GM12891 (cell line): Measurements from ENCODE around the gene HOXD1.

Experiments used
- POLR2A ChIP-seq: IDR thresholded peaks from 2 replicates; pipeline ENCODE4 v1.6.1; 2011; ENCODE audit warnings: low read depth, low read length, control low read depth
- POLR2AphosphoS5 ChIP-seq: IDR thresholded peaks from 2 replicates; pipeline ENCODE4 v1.6.1; 2011; ENCODE audit warnings: low read depth, low read length, control low read depth

DNA sequence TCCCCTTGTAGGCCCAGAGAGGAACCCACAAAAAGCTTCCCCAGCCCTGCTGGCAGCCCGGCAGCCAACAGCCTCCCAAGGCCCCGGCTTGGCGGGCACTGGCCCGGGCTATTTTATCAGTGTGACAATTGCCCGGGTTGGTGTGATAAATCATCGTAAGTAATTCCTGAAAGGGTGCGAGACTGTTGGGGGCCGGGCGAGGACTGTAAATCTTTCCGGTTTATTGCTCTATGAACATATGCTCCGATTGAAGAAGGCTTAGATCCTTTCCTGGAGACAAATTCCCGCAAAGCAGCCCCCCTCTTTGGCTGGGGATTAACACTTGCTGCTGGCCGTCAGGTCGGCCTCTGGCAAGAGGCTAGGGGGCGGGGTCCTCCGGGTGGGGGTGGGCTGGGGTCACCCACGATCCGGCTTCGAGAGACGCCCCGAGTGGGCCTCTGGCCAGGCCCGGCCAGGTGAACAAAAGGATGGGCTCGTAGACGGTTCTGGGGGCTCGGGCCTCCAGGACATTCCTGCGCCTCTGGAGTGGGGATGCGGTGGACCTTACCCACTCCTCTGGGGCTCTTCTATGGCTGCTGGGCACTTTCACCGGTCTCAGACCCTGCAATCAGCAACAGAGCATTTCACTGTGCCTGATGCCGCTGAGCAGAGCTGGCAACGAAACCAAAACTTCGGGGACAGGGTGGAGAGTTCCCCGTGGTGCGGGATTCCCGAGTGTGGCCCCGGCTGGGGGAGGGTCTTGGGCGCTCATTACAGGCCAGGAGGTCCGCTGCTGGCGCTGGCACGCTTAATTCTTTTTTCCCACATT is 29.4 kb upstream of the HOXD1 start:
- no peak for TF ChIP-seq POLR2AphosphoS5
- no peak for TF ChIP-seq POLR2A
